DMS53 (cell line): Measurements from ENCODE around the gene COMTD1.

Experiments used
- DNase-seq: peaks from one replicate; lab custom pipeline; 2025; lab: John Stamatoyannopoulos, UW

The COMTD1 gene

GRCh38 chr10:75245354-75246250 is 9.8 kb upstream of the COMTD1 start:
- DNase-seq = no peak

- peak; percentile 19 for DNase-seq
Observed at GRCh38 chr10:75244487-75245353, 9.0 kb upstream of the COMTD1 start.

DNA sequence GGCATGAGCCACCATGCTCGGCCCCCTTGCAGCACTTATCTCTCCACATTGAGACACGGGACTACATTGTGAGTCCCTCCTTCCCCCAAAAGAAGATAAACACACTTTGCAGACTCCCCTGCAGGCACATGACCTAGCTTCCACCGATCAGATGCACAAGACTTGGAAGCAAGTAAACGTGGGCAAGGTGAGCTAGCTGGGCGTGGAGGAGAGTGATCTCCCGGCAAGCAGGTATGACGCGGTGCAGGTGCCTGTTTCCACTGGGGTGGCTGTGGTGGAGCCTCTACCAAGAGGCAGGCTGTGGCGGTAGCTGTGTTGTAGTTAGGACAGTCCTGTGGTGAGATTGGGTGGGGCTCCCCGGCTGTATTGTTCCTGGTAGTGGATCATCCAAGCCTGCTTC is 7.7 kb upstream of the COMTD1 start:
- DNase-seq = no peak

- DNase-seq = no peak
Observed at GRCh38 chr10:75240329-75241076, 4.7 kb upstream of the COMTD1 start.

DNA sequence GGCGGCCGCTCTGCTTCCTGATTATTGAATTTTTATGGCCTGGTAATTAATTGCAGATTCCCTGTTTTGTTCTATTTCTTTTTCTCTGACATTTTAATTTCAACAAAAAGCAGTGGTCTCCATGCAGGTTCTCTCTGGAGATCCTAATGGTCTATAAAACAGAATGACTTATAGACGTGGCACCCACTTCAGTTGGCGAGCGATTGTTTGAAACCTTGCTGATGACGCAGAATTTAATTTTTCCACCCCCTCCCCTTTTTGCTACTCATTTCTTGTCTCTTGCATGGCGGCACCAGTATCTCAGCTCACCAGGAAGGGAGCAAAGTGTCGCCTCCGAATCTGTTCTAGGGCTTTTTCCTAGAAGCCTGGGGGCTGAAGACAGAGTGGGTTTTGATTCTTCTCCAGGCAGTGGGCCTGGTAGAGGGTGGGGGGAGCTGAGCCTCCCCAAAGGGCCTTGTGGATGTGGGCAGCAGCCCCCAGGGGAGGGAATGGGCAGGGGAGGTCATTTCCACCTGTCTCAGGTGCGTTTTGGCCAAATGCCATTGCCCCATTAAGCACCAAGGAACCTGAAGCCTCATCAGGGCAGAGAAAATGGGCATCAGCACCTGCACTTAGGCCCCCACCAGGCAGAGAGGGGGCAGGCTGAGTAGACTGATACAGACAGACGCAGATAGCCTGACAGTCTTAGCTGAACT is 3.5 kb upstream of the COMTD1 start:
- no peak for DNase-seq

DNA sequence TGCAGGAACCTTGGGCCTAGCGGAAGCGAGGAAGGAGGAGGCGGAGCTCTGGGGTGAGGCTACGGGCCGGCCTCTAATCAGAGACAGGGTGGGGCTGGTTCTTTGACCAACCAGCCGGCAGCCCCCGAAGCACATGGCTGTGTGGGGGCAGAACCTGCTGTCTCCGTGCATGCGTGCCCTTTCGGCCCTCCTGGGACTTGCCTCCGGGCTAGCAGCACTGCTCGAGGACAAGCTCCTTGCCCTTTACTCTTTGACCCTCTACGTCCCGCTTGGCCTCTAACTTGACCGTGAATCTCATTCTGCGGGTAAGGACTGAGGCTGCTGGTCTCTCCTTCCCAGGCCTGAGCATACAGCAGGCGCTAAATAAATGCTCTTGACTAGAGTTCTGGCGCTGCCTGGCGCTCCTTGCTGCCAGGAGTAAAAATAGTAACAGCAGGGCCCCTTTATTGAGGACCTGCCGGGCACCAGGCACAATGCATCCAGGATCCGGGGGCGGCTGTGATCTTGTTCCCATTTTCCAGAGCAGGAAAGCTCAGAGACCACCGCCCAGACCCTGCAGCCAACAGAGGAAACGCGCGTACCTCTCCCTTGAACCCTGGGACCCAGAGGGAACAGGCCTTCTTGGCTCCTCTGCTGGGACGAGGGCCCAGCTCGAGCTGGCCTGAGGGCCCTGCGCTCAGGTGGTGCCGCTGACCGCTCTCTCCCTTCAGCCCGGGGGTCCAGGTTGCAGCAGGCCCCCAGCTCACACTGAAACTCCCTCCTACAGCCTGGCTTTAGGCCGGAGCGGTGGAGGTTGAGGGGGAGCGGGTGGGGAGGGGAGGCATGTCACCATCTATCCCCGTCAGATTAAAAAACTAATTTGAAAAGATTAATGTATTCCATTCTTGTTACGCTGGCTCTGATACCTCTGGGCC is 2.7 kb upstream of the COMTD1 start:
- DNase-seq = no peak

- no peak for DNase-seq
Observed at GRCh38 chr10:75236178-75236825, 545 bp upstream of the COMTD1 start.

GRCh38 chr10:75234683-75235374 is 928 bp downstream of the COMTD1 start:
- peak; percentile 95 for DNase-seq

DNA sequence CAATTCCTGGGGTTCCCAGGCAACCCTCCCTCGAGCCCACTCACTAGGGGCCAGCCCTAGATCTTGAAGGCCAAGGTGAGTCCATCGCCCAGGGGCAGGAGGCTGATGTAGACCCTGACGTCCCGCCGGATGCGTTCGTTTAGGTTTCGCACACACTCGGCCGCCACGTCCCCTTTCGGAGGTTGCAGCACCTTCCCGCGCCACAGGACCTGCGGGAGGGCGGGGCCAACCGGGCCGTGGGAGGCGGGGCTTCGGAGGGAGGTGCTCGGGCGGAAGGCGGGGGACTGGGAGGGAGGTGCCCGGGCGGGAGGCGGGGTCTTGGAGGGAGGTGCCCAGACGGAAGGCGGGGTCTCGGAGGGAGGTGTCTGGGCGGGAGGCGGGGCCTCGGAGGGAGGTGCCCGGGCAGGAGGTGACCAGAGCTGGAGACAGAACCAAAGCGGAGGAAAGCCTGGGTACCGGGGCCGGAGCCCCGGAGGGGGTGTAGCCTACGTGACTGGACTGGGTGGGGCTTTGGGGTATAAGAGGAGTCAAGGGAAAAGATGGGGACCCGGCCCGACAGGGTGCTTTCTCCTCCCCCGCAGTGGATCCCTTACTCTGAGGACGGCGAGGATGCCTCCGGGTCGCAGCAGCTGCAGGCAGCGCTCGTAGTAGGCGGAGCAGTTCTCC is 1.6 kb downstream of the COMTD1 start:
- peak; percentile 98 for DNase-seq

GRCh38 chr10:75233444-75234016 is 2.2 kb downstream of the COMTD1 start:
- peak; percentile 53 for DNase-seq

DNA sequence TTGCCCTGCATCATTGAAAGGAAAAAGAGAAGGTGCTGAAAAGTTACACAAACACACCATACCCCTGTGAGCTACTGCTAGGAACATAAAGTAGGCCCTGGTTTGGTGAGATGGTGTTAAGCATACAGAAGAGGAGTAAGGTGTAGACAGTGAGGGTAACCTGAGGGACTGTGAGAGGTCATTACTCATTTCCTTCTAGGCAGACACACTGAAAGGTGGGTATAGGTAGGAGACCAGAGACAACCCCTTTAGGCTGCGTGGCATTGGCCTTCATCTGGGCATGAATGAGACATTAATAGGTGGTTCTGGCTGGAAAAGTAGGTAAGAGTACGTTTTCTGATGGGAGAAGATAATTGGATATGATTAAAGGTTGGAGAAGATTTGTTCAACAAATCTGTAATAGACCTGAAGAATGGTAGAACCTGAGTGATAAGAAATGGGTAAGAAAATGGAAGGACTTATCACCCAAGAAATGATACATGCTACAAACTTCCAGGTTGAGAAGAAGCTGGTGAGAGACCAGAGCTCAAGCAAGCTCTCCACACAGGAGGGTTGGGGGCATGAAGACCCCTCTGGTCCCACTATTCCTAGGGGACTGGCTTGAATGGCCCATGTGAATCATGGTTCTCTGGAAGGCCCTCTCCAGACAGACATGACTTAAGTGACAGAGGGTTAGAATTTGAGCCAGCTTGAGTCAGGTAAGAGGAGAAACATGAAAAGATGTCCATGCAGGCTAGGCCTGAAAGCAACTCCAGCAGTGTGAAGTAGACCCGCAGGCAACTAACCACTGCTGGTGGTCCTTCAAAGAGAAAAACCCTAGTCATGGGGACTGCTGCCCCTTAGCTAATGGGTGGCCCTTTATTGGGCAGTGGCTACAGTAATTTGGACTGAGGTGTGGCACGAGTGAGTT is 3.8 kb downstream of the COMTD1 start:
- DNase-seq = peak; percentile 30

DNA sequence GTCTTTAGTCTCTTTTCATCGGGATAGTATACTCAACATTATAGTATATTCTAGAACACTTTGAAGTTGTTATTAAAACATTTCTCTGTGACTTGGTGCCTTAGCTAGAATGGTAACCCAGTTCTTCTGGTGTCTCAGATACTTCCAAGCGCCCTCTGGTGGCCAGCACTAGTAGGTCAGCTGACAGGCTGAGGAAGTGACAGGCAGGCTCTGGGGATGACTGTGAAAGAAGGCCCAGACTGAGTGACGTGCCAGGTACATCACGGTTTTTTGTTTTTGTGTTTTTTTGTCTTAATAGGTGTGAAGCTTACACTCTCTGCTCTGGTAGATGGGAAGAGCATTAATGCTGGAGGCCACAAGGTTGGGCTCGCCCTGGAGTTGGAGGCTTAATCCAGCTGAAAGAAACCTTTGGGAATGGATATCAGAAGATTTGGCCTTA is 5.1 kb downstream of the COMTD1 start:
- DNase-seq = peak; percentile 93

GRCh38 chr10:75229971-75230370 is 5.8 kb downstream of the COMTD1 start:
- peak; percentile 17 for DNase-seq

DNA sequence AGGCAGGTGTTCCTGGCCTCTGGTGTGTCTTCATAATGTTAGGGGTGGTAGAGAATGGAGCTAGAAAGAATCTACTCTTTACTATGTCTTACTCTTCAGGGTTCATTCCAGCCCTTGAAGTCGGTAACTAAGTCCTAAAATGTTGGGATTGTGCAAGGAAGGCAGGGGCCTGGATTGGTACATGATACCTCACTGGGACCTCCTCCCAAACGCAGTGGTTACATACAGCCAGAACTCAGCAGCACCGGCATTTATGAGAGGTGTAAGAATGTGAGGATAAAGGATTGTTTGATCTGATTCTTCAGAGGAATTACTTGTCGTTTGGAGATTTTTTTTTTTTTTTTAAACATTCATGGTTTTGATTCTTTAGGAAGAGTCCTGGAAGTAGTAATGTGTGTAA is 6.9 kb downstream of the COMTD1 start:
- no peak for DNase-seq

DNA sequence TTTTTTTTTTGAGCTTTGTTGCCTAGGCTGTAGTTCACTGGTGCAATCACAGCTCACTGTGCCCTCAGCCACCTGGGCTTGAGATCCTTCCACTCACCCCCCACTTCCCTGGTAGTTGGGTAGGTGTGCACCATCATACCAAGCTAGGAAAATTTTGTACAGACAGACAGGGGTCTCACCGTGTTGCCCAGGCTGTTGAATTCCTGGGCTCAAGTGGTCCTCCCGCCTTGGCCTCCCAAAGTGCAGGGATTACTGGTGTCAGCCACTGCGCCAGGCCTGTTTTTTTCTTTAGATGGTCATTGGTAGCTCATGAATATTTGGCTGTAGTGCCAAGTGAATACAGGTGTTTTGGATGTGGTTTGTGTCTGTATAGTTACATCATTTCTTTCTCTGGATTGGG is 7.5 kb downstream of the COMTD1 start:
- DNase-seq = no peak

DNA sequence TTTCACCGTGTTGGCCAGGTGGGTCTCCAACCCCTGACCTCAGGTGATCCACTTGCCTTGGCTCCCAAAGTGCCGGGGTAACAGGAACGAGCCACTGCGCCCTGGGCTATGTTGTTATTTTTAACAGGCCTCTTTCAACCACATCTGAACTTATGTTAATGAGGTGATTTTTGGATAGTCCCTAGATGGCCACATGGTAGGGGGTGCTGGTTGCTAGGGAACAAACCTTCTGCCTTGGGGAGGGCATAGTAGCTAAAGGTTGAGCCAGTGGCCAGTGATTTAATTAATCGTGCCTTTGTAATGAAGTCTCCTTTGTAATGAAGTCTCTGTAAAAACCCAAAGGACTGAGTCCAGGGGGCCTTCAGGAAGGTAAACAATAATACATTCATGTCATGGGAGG is 9.1 kb downstream of the COMTD1 start:
- DNase-seq = no peak

- DNase-seq = no peak
Observed at GRCh38 chr10:75226095-75226494, 9.7 kb downstream of the COMTD1 start.
